PFSK-1 (cell line): ENCODE results near the gene CXCR3.

Experiments used
- POLR2AphosphoS5 ChIP-seq: IDR thresholded peaks from 2 replicates; pipeline ENCODE4 v1.6.1; 2012; ENCODE audit warnings: low read depth, mild to moderate bottlenecking, control low read depth, low read length, moderate library complexity
- TAF1 ChIP-seq: IDR thresholded peaks from 2 replicates; pipeline ENCODE4 v1.6.1; 2012; ENCODE audit warnings: low read length, control low read depth, borderline replicate concordance; ENCODE audit not compliant: insufficient read depth
- TF ChIP-seq, protein P1 (sequence below), 2 experiments: IDR thresholded peaks; 2 replicates each; pipeline versions ENCODE4 v1.6.1 to v1.8.0; 2011 to 2012; ENCODE audit warnings: low read depth in 2 of 2, low read length in 2 of 2, control low read depth in 1 of 2, inconsistent platforms in 1 of 2, mild to moderate bottlenecking in 1 of 2, moderate library complexity in 1 of 2; ENCODE audit not compliant: insufficient read depth in 1 of 2

DNA sequence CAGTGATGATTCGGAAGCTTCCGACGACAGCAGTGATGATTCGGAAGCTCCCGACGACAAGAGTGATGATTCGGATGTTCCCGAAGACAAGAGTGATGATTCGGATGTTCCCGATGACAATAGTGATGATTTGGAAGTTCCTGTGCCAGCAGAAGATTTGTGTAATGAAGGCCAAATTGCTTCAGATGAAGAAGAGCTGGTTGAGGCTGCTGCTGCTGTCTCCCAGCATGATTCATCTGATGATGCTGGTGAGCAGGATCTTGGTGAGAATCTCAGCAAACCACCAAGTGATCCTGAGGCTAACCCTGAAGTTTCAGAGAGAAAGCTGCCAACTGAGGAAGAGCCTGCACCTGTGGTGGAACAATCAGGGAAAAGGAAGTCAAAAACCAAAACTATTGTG, 14.2 kb downstream of the CXCR3 start:
- TF ChIP-seq, protein P1, sequence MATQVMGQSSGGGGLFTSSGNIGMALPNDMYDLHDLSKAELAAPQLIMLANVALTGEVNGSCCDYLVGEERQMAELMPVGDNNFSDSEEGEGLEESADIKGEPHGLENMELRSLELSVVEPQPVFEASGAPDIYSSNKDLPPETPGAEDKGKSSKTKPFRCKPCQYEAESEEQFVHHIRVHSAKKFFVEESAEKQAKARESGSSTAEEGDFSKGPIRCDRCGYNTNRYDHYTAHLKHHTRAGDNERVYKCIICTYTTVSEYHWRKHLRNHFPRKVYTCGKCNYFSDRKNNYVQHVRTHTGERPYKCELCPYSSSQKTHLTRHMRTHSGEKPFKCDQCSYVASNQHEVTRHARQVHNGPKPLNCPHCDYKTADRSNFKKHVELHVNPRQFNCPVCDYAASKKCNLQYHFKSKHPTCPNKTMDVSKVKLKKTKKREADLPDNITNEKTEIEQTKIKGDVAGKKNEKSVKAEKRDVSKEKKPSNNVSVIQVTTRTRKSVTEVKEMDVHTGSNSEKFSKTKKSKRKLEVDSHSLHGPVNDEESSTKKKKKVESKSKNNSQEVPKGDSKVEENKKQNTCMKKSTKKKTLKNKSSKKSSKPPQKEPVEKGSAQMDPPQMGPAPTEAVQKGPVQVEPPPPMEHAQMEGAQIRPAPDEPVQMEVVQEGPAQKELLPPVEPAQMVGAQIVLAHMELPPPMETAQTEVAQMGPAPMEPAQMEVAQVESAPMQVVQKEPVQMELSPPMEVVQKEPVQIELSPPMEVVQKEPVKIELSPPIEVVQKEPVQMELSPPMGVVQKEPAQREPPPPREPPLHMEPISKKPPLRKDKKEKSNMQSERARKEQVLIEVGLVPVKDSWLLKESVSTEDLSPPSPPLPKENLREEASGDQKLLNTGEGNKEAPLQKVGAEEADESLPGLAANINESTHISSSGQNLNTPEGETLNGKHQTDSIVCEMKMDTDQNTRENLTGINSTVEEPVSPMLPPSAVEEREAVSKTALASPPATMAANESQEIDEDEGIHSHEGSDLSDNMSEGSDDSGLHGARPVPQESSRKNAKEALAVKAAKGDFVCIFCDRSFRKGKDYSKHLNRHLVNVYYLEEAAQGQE (IDR thresholded peaks at IDR 0.05; ENCODE audit: insufficient read depth in 1 of 2, low read depth in 2 of 2, low read length in 2 of 2) = no peak
- no peak for TF ChIP-seq POLR2AphosphoS5
- TF ChIP-seq TAF1 = no peak
